Upper lobe of right lung (tissue), 1 donor: ENCODE measurements around the gene LPCAT2. TPM values are rescaled to one million over a fixed set of nuclear protein-coding genes. Genes with fewer than 3 reads are reported as not detected.

Experiments used
- ATAC-seq: fragments of 200-7000 bp; cut with Tn5 transposase; one replicate; pipeline ENCODE4 v1.9.1; 2020; ENCODE audit warnings: mild to moderate bottlenecking, moderate library complexity
- DNase-seq: peaks from one replicate; pipeline ENCODE4 v3.0.0-alpha.2; 2020
- H3K27ac ChIP-seq: fragments of 200-600 bp; one replicate; pipeline ENCODE4 v1.8.0; 2022
- H3K27me3 ChIP-seq: fragments of 200-600 bp; one replicate; pipeline ENCODE4 v1.8.0; 2022; ENCODE audit warnings: mild to moderate bottlenecking
- H3K36me3 ChIP-seq: fragments of 200-600 bp; one replicate; pipeline ENCODE4 v1.8.0; 2022
- H3K4me1 ChIP-seq: fragments of 200-600 bp; one replicate; pipeline ENCODE4 v1.8.0; 2022
- H3K4me3 ChIP-seq: fragments of 200-600 bp; one replicate; pipeline ENCODE4 v1.8.0; 2022; ENCODE audit warnings: mild to moderate bottlenecking
- H3K9me3 ChIP-seq: fragments of 200-600 bp; one replicate; pipeline ENCODE4 v1.8.0; 2022
- intact Hi-C: fragments of 100-400 bp; cut with DNase I; formaldehyde crosslinking; loops from one replicate; pipeline ENCODE4 v1.11.0; 2022
- total RNA-seq: library from RNA; stranded (reverse); fragmentation: NEBNext Ultra II Directional; extraction: Animal tissue kit (Norgen Biotek cat#: 25700); gene quantifications from one replicate; pipeline ENCODE4 v1.2.1, GENCODE V29; 2021
- TF ChIP-seq, protein P1 (sequence below): fragments of 200-600 bp; IDR thresholded peaks from one replicate; pipeline ENCODE4 v1.8.0; 2022; ENCODE audit warnings: antibody characterized with exemption
- donor health status: DM: no; HTN: yes; CAD: no; lungs with severe emphysema.

The LPCAT2 gene
- total RNA-seq, 1 donor from 2014 or later = 32.8 TPM

DNA sequence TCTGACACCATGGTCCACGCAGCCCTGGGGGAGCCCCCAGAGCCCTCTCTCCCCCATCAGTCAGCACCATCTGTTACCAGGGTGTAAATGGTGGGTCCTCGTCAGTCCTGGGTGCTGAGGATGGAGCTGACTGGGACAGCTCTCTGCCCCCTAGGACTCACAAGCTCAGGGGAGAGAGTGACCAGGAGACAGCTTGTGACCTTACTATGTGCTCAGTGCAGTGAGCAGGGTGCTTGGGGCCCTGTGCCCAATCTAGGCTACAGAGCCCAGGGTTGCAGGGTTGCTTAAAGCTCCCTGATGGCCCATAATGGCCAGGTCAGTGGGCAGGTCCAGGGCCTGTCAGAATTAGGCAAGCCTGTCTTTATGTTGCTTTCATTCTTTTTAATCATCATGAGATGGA is 18.6 kb upstream of the LPCAT2 start:
- Histone ChIP-seq H3K36me3 (peaks cover 37% of the 10 kb centered on the region), H3K27ac (no peak overlapping the region), H3K27me3 (no peaks in the 10 kb centered on the region), H3K4me1 (no peaks in the 10 kb centered on the region), H3K4me3 (no peak overlapping the region), H3K9me3 (no peaks in the 10 kb centered on the region)
- DNase-seq (no peak), ATAC-seq (no peak)
- intact Hi-C loops = no loop called here
- TF ChIP-seq, protein P1, sequence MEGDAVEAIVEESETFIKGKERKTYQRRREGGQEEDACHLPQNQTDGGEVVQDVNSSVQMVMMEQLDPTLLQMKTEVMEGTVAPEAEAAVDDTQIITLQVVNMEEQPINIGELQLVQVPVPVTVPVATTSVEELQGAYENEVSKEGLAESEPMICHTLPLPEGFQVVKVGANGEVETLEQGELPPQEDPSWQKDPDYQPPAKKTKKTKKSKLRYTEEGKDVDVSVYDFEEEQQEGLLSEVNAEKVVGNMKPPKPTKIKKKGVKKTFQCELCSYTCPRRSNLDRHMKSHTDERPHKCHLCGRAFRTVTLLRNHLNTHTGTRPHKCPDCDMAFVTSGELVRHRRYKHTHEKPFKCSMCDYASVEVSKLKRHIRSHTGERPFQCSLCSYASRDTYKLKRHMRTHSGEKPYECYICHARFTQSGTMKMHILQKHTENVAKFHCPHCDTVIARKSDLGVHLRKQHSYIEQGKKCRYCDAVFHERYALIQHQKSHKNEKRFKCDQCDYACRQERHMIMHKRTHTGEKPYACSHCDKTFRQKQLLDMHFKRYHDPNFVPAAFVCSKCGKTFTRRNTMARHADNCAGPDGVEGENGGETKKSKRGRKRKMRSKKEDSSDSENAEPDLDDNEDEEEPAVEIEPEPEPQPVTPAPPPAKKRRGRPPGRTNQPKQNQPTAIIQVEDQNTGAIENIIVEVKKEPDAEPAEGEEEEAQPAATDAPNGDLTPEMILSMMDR = no peak

- intact Hi-C loops = no loop called here
- H3K27me3 ChIP-seq = no peaks in the 10 kb centered on the region
- peaks cover 37% of the 10 kb centered on the region for H3K36me3 ChIP-seq
- TF ChIP-seq, protein P1 = no peak
- H3K27ac ChIP-seq = no peak overlapping the region
- H3K4me1 ChIP-seq = peaks cover 2% of the 10 kb centered on the region
- DNase-seq (no peak), ATAC-seq (no peak)
- no peaks in the 10 kb centered on the region for H3K9me3 ChIP-seq
- no peak overlapping the region for H3K4me3 ChIP-seq
Measured at GRCh38 chr16:55491691-55492090, 17.2 kb upstream of the LPCAT2 start.

- H3K36me3 ChIP-seq = peaks cover 37% of the 10 kb centered on the region
Measured at GRCh38 chr16:55492756-55493380, 16.0 kb upstream of the LPCAT2 start.

DNA sequence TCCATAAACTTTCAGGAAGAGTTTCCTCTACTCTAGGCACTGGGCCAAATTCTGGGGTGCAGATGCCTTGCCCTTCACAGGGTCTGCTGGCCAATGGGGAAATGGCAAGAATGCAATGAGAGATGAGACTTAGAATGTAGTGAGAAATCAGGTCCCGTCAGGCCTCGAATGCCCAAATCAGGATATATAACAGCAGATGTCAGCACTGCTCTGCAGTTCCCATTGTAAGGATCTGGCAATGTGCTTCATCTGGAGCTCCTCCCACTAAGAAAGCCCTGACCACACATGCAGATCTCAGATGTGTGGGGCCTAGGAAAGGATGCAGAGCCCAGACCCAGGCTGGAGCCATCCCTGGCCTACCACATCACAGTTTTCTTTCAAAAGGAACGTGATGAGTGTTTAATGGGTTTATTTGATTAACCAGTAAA is 13.9 kb upstream of the LPCAT2 start:
- ATAC-seq (peak; percentile 83), DNase-seq (no peak)
- Histone ChIP-seq H3K27ac (no peak overlapping the region), H3K36me3 (peaks cover 27% of the 10 kb centered on the region), H3K4me1 (peaks cover 10% of the 10 kb centered on the region), H3K4me3 (no peak overlapping the region), H3K9me3 (no peaks in the 10 kb centered on the region), H3K27me3 (no peaks in the 10 kb centered on the region)
- intact Hi-C loops = no loop called here
- TF ChIP-seq, protein P1 = peak; percentile 36

More at GRCh38 chr16:55492756-55493380, 16.0 kb upstream of the LPCAT2 start:
- H3K4me1 ChIP-seq = peaks cover 5% of the 10 kb centered on the region
- H3K4me3 ChIP-seq = no peak overlapping the region
- ATAC-seq (no peak), DNase-seq (no peak)
- intact Hi-C loops = no loop called here
- H3K27me3 ChIP-seq = no peaks in the 10 kb centered on the region
- H3K9me3 ChIP-seq = no peaks in the 10 kb centered on the region
- no peak overlapping the region for H3K27ac ChIP-seq
- TF ChIP-seq, protein P1 = no peak

DNA sequence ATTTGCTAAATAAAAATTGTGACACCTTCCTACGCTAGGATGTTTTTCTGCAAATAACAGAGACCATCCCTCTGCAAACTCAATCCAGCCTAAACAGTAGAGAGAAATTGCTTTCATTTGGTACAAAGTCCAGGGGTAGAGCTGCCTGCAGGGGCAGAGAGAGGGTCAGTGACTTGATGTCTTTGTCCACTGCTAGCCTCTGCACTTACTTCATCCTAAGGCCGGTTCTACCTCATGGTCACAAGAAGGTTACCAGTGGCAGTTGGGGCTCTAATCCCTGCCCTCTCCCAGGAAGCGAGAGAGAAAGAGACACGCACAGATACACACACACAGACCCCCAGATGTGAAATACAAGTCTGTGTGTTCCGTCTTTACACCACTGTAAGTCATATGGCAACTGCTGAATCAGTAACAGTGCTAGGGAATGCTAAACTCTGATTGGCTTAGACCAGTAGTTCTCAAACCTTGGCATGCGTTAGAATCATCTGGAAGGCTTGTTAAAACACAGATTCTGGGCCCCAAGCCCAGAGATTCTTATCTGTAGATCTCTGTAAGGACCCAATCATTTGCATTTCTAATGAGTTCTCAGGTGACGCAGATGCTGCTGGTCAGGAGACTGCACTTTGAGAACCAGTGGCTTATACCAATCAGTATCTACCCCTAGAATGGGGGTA is 13.1 kb upstream of the LPCAT2 start:
- no peak overlapping the region for H3K4me3 ChIP-seq
- H3K36me3 ChIP-seq = peaks cover 22% of the 10 kb centered on the region
- TF ChIP-seq, protein P1 = no peak
- peaks cover 15% of the 10 kb centered on the region for H3K4me1 ChIP-seq
- DNase-seq (no peak), ATAC-seq (peak; percentile 77)
- H3K27ac ChIP-seq = no peak overlapping the region
- intact Hi-C loops = no loop called here
- no peaks in the 10 kb centered on the region for H3K27me3 ChIP-seq
- no peaks in the 10 kb centered on the region for H3K9me3 ChIP-seq
